GM18909 (cell line): ENCODE results near the gene SMCHD1.
A peak's percentile ranks its signal among the peaks of the same experiment; 100 is the strongest.
"Not testable (repeated sequence)": the region's sequence is repeated elsewhere in the genome, so short reads cannot be mapped to it uniquely, and the experiment has no call there.

ENCODE experiments used
- ATAC-seq: cut with Tn5 transposase; IDR thresholded peaks from one replicate; pipeline ENCODE4 v1.9.1; 2021; ENCODE audit warnings: mild to moderate bottlenecking; ENCODE audit not compliant: unreplicated experiment, poor library complexity

The SMCHD1 gene

GRCh38 chr18:2656981-2657512, 1.5 kb downstream of the SMCHD1 start:
- no peak for ATAC-seq

- no peak for ATAC-seq
Measured at GRCh38 chr18:2657788-2658458, 2.4 kb downstream of the SMCHD1 start.

GRCh38 chr18:2660849-2661248, 5.3 kb downstream of the SMCHD1 start:
- not testable (repeated sequence) for ATAC-seq

GRCh38 chr18:2662288-2662687, 6.8 kb downstream of the SMCHD1 start:
- ATAC-seq: not testable (repeated sequence)

GRCh38 chr18:2662990-2663389, 7.5 kb downstream of the SMCHD1 start:
- ATAC-seq: peak; percentile 54

GRCh38 chr18:2672410-2672809, 16.9 kb downstream of the SMCHD1 start:
- no peak for ATAC-seq

- no peak for ATAC-seq
Measured at GRCh38 chr18:2672872-2673271, 17.3 kb downstream of the SMCHD1 start.

- not testable (repeated sequence) for ATAC-seq
Measured at GRCh38 chr18:2678933-2679332, 23.4 kb downstream of the SMCHD1 start.

GRCh38 chr18:2680216-2680792, 24.8 kb downstream of the SMCHD1 start:
- no peak for ATAC-seq

GRCh38 chr18:2681993-2682603, 26.6 kb downstream of the SMCHD1 start:
- ATAC-seq: no peak

- ATAC-seq: no peak
Measured at GRCh38 chr18:2683055-2683454, 27.5 kb downstream of the SMCHD1 start.

- ATAC-seq: no peak
Measured at GRCh38 chr18:2686349-2686968, 30.9 kb downstream of the SMCHD1 start.

GRCh38 chr18:2687390-2688001, 32.0 kb downstream of the SMCHD1 start:
- ATAC-seq: peak; percentile 72

GRCh38 chr18:2692508-2692907, 37.0 kb downstream of the SMCHD1 start:
- ATAC-seq: no peak

- no peak for ATAC-seq
Measured at GRCh38 chr18:2697184-2697583, 41.7 kb downstream of the SMCHD1 start.

GRCh38 chr18:2699001-2699400, 43.5 kb downstream of the SMCHD1 start:
- ATAC-seq: no peak

GRCh38 chr18:2704541-2704940, 49.0 kb downstream of the SMCHD1 start:
- no peak for ATAC-seq

- ATAC-seq: no peak
Measured at GRCh38 chr18:2706903-2707302, 51.4 kb downstream of the SMCHD1 start.

- ATAC-seq: no peak
Measured at GRCh38 chr18:2707551-2708168, 52.1 kb downstream of the SMCHD1 start.

- ATAC-seq: no peak
Measured at GRCh38 chr18:2709316-2709715, 53.8 kb downstream of the SMCHD1 start.
